ENCODE data around the gene IMPDH1. TPM values are rescaled to one million over a fixed set of nuclear protein-coding genes. Genes with fewer than 3 reads are reported as not detected.
A peak's percentile ranks its signal among the peaks of the same experiment; 100 is the strongest.

The IMPDH1 gene
- total and polyA plus RNA-seq, 9 of the 15 experiments (the other 6 are each of a cell fraction or from before 2014, with no cell fraction given), result 0.80 to 118 (median 64.3) TPM

DNA sequence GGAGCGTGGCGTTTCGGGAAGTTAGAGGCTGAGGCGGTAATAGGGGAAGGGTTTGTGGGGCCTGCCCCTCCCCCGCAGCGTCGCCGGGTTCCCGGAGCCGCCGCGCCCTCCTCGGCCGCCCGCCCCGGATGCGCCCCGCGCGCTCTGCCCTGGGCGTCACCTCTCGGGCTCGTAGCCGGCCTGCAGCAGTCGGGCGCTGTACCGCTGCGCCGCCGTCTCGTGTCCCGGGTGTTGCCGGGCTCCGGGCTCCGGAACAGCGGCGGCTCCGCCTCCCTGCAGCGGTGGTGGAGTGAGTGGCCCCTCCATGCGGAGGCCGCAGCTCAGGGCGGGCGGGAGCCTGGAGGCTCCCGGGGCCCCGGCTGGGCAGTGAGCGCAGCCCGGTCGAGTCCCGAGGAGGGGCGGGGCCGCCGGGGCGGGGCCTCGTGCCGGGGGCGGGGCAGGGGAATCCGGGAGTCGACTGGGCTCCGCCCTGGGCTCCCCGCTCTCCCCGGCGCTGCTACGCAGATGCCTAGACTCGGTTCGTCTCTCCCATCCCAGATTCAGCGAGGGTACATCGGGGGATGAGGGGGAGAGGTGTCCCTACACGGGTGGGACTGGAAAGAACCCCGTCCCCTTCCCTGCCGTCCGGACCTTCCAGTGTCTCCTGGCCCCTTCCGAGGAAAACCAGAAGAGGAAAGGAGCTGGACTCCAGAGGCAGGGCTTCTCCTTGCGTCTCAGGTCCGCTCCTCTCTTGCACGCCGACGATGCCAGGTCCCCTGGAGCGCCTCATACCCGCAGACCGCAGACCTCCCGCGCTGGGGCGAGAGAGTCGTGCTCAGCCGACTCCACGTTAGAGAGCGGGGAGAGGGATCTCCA is at the start of gene IMPDH1 (continued):
- TF ChIP-seq, protein P1, sequence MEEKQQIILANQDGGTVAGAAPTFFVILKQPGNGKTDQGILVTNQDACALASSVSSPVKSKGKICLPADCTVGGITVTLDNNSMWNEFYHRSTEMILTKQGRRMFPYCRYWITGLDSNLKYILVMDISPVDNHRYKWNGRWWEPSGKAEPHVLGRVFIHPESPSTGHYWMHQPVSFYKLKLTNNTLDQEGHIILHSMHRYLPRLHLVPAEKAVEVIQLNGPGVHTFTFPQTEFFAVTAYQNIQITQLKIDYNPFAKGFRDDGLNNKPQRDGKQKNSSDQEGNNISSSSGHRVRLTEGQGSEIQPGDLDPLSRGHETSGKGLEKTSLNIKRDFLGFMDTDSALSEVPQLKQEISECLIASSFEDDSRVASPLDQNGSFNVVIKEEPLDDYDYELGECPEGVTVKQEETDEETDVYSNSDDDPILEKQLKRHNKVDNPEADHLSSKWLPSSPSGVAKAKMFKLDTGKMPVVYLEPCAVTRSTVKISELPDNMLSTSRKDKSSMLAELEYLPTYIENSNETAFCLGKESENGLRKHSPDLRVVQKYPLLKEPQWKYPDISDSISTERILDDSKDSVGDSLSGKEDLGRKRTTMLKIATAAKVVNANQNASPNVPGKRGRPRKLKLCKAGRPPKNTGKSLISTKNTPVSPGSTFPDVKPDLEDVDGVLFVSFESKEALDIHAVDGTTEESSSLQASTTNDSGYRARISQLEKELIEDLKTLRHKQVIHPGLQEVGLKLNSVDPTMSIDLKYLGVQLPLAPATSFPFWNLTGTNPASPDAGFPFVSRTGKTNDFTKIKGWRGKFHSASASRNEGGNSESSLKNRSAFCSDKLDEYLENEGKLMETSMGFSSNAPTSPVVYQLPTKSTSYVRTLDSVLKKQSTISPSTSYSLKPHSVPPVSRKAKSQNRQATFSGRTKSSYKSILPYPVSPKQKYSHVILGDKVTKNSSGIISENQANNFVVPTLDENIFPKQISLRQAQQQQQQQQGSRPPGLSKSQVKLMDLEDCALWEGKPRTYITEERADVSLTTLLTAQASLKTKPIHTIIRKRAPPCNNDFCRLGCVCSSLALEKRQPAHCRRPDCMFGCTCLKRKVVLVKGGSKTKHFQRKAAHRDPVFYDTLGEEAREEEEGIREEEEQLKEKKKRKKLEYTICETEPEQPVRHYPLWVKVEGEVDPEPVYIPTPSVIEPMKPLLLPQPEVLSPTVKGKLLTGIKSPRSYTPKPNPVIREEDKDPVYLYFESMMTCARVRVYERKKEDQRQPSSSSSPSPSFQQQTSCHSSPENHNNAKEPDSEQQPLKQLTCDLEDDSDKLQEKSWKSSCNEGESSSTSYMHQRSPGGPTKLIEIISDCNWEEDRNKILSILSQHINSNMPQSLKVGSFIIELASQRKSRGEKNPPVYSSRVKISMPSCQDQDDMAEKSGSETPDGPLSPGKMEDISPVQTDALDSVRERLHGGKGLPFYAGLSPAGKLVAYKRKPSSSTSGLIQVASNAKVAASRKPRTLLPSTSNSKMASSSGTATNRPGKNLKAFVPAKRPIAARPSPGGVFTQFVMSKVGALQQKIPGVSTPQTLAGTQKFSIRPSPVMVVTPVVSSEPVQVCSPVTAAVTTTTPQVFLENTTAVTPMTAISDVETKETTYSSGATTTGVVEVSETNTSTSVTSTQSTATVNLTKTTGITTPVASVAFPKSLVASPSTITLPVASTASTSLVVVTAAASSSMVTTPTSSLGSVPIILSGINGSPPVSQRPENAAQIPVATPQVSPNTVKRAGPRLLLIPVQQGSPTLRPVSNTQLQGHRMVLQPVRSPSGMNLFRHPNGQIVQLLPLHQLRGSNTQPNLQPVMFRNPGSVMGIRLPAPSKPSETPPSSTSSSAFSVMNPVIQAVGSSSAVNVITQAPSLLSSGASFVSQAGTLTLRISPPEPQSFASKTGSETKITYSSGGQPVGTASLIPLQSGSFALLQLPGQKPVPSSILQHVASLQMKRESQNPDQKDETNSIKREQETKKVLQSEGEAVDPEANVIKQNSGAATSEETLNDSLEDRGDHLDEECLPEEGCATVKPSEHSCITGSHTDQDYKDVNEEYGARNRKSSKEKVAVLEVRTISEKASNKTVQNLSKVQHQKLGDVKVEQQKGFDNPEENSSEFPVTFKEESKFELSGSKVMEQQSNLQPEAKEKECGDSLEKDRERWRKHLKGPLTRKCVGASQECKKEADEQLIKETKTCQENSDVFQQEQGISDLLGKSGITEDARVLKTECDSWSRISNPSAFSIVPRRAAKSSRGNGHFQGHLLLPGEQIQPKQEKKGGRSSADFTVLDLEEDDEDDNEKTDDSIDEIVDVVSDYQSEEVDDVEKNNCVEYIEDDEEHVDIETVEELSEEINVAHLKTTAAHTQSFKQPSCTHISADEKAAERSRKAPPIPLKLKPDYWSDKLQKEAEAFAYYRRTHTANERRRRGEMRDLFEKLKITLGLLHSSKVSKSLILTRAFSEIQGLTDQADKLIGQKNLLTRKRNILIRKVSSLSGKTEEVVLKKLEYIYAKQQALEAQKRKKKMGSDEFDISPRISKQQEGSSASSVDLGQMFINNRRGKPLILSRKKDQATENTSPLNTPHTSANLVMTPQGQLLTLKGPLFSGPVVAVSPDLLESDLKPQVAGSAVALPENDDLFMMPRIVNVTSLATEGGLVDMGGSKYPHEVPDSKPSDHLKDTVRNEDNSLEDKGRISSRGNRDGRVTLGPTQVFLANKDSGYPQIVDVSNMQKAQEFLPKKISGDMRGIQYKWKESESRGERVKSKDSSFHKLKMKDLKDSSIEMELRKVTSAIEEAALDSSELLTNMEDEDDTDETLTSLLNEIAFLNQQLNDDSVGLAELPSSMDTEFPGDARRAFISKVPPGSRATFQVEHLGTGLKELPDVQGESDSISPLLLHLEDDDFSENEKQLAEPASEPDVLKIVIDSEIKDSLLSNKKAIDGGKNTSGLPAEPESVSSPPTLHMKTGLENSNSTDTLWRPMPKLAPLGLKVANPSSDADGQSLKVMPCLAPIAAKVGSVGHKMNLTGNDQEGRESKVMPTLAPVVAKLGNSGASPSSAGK (IDR thresholded peaks at IDR 0.05), result no peak
- TF ChIP-seq MAZ (CRISPR knock-in tag; conservative IDR thresholded peaks at IDR 0.05 in 1 of 2, IDR thresholded peaks at IDR 0.05 in 1 of 2) (peak; percentile 76 to 95; a peak in 3 of 4 replicates), E2F3 (CRISPR knock-in tag; IDR thresholded peaks at IDR 0.05) (peak; percentile 89), HIVEP1 (CRISPR knock-in tag; IDR thresholded peaks at IDR 0.05) (no peak), CREM (IDR thresholded peaks at IDR 0.05; ENCODE audit: low read depth) (peak; percentile 64; the same call in 1 of the 2 replicates), GABPB1 (CRISPR knock-in tag; IDR thresholded peaks at IDR 0.05) (no peak)
- TF ChIP-seq, protein P2, sequence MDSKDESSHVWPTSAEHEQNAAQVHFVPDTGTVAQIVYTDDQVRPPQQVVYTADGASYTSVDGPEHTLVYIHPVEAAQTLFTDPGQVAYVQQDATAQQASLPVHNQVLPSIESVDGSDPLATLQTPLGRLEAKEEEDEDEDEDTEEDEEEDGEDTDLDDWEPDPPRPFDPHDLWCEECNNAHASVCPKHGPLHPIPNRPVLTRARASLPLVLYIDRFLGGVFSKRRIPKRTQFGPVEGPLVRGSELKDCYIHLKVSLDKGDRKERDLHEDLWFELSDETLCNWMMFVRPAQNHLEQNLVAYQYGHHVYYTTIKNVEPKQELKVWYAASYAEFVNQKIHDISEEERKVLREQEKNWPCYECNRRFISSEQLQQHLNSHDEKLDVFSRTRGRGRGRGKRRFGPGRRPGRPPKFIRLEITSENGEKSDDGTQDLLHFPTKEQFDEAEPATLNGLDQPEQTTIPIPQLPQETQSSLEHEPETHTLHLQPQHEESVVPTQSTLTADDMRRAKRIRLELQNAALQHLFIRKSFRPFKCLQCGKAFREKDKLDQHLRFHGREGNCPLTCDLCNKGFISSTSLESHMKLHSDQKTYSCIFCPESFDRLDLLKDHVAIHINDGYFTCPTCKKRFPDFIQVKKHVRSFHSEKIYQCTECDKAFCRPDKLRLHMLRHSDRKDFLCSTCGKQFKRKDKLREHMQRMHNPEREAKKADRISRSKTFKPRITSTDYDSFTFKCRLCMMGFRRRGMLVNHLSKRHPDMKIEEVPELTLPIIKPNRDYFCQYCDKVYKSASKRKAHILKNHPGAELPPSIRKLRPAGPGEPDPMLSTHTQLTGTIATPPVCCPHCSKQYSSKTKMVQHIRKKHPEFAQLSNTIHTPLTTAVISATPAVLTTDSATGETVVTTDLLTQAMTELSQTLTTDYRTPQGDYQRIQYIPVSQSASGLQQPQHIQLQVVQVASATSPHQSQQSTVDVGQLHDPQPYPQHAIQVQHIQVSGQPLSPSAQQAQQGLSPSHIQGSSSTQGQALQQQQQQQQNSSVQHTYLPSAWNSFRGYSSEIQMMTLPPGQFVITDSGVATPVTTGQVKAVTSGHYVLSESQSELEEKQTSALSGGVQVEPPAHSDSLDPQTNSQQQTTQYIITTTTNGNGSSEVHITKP (IDR thresholded peaks at IDR 0.05; ENCODE audit: partially characterized antibody), result peak; percentile 73
- TF ChIP-seq, protein P3, sequence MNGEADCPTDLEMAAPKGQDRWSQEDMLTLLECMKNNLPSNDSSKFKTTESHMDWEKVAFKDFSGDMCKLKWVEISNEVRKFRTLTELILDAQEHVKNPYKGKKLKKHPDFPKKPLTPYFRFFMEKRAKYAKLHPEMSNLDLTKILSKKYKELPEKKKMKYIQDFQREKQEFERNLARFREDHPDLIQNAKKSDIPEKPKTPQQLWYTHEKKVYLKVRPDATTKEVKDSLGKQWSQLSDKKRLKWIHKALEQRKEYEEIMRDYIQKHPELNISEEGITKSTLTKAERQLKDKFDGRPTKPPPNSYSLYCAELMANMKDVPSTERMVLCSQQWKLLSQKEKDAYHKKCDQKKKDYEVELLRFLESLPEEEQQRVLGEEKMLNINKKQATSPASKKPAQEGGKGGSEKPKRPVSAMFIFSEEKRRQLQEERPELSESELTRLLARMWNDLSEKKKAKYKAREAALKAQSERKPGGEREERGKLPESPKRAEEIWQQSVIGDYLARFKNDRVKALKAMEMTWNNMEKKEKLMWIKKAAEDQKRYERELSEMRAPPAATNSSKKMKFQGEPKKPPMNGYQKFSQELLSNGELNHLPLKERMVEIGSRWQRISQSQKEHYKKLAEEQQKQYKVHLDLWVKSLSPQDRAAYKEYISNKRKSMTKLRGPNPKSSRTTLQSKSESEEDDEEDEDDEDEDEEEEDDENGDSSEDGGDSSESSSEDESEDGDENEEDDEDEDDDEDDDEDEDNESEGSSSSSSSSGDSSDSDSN (IDR thresholded peaks at IDR 0.05; ENCODE audit: borderline replicate concordance in 1 of 2, low read depth in 2 of 2, low read length in 2 of 2), result peak; percentile 97; a peak in 3 of 4 replicates
